ENCODE data around the gene NKAIN2. TPM values are rescaled to one million over a fixed set of nuclear protein-coding genes. Genes with fewer than 3 reads are reported as not detected.

Gene NKAIN2
- total RNA-seq, 1 experiment from 2014 or later: not detected

DNA sequence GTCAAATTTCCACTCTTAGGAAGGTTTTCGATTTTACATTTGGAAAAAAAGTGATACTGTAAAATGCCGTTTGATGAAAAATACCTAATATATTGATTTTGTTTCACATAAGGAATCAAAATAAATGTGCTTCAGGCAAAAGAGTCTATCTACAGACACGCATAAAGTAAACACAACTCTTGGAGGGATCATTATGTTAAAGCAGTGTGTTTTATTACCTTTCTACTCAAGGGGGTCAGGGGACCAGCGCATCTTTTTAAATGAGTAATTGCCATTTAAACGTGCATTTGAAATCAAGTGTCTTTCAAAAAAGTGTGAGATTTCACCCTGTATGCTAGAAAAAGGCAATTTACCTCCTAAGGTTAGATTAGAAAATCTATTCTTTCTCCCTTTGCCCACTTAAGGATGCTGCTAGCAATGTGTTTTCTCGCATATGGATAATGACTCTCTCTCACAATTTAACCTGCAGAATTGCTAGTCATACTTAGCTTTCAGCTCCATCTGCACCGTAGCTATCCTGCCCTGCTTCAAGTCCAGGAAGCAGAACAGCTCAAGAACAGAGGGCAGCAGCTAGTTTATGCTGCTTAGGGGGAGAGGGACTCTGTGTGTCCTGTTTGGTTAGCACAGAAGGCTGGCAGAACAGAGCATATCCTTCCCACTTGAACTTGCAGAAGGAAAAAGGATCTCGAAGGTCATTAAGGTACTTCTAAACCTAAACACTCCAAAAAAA lies 35.0 kb downstream of the NKAIN2 start:
- no peak overlapping the region for H3K27ac ChIP-seq
- 0 out of 2 replicates have a peak, but pooled peaks cover 5% of the 10 kb centered on the region for H3K27me3 ChIP-seq

DNA sequence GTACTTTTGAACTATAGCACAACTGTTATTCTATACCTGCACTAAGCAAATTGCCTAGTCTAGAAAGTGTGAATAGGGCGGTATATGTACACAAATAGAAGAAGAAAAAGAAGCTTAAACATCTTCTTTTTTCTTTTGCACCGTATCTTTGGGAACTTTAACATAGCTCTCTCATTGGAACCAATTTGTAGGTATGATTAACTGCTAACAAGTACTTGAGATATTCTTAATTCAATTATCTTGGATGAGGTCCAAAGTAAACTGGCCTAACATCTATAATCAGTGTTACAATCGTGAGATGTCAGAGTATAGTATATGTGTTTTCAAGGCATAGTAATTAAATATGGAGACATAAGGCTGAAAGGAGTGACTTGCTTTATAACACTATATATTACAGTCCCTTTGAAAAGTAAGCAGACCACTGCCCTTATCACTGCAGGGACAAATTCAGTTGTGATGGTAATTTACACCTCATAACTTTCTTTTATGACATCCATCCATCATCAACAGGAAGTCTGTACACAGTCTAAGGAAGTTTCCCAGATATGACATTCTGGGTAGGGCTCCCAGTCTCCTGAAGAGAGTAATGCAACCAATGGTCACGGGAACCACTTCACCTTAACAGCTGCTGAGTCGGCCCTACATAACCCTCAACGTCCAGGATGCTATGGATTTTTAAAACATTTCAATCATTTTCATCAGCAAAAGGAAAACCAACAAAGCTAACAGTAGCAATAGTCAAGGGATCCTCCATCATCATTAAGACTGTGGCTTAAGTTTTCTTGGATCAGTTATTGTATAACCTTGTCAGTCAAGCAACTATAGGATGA lies 37.6 kb downstream of the NKAIN2 start:
- Histone ChIP-seq H3K4me3 (no peak overlapping the region), H3K27me3 (0 out of 2 replicates have a peak, but pooled peaks cover 5% of the 10 kb centered on the region), H3K9me3 (replicated peaks) (no peaks in the 10 kb centered on the region), H3K27ac (no peak overlapping the region), H3K4me1 (no peaks in the 10 kb centered on the region), H3K36me3 (no peaks in the 10 kb centered on the region)
- DNase-seq: no peak

More for the DNA sequence above, 35.0 kb downstream of the NKAIN2 start:
- H3K4me1 ChIP-seq: no peaks in the 10 kb centered on the region
- no peak for DNase-seq
- no peaks in the 10 kb centered on the region for H3K9me3 ChIP-seq (replicated peaks)
- no peak overlapping the region for H3K4me3 ChIP-seq
- H3K36me3 ChIP-seq: no peaks in the 10 kb centered on the region

DNA sequence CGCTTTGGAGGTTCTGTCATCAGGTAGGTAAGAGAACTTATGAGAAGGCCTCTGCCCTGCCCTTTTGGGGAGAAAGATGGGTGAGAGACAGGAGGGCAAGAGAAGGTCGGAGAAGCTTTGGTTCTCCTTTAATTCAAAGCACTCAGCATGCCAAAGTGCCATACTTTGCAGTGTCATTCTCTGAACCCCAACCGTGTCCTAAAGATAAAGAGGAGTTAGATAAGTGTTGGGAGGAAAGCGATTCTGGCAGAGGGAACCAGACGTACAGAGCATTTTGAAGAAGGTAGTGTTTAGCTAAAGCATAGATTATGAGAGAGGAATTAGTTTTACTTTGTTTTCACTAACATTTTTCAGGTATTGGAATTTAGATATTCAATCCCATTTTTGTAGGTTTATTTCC lies 40.3 kb downstream of the NKAIN2 start:
- Histone ChIP-seq H3K4me1 (no peaks in the 10 kb centered on the region), H3K4me3 (no peak overlapping the region), H3K9me3 (replicated peaks) (no peaks in the 10 kb centered on the region), H3K27ac (no peak overlapping the region), H3K27me3 (no peaks in the 10 kb centered on the region), H3K36me3 (no peaks in the 10 kb centered on the region)
- DNase-seq: no peak

DNA sequence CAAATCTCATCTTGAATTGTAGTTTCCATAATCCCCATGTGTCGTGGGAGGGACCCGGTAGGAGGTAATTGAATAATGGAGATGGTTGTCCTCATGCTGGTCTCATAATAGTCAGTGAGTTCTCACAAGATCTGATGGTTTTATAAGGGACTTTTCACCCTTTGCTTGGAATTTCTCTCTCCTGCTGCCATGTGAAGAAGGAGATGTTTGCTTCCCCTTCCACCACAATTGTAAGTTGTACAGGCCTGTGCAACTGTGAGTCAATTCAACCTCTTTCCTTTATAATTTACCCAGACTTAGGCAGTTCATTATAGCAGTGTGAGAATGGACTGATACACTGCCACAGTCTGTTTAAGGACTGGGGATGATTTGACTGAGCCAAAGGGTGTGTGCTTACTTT lies 44.7 kb downstream of the NKAIN2 start:
- H3K27me3 ChIP-seq: no peaks in the 10 kb centered on the region
- no peak overlapping the region for H3K27ac ChIP-seq
- no peaks in the 10 kb centered on the region for H3K4me1 ChIP-seq
- H3K36me3 ChIP-seq: no peaks in the 10 kb centered on the region
- no peaks in the 10 kb centered on the region for H3K9me3 ChIP-seq (replicated peaks)
- H3K4me3 ChIP-seq: no peak overlapping the region
- no peak for DNase-seq

DNA sequence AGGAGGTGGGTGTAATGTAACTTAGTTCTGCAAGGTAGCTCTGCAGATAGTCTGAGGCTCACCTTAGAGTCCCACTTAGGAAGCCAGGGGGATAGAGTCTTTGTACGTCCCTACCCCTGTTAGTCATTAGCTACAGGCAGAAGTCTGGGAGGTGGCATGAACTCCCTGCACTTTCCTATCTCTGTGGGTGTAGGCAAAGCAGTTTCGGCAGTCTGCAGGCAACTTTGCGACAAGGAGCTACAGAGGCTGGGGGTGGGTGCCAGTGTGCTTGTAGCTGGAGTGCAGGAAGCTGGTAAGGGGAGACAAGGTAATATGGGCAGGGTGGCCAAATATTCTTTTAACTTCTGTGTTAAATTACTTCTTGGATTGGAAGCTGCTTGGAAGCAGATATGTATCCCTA lies 45.7 kb downstream of the NKAIN2 start:
- Histone ChIP-seq H3K4me3 (no peak overlapping the region), H3K36me3 (no peaks in the 10 kb centered on the region), H3K4me1 (no peaks in the 10 kb centered on the region), H3K27ac (no peak overlapping the region), H3K27me3 (no peaks in the 10 kb centered on the region), H3K9me3 (replicated peaks) (no peaks in the 10 kb centered on the region)
- DNase-seq: no peak

DNA sequence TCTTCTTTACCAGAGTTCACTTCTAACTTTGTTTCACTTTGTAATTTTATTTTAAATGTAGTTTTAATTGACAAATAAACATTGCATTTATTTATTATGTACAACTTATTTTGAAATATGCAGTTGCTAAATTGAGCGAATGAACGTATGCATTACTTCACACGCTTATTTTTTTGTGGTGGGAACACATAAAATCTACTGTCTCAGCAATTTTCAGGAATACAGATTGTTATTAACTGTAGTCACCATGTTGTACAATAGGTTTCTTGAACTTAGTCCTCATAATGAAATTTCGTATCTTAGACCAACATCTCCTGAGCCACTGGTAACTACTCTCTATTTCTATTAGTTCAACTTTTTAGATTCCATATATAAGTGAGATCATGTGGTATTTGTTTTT lies 46.9 kb downstream of the NKAIN2 start:
- no peaks in the 10 kb centered on the region for H3K36me3 ChIP-seq
- no peaks in the 10 kb centered on the region for H3K27me3 ChIP-seq
- H3K9me3 ChIP-seq (replicated peaks): no peaks in the 10 kb centered on the region
- H3K4me1 ChIP-seq: no peaks in the 10 kb centered on the region
- H3K4me3 ChIP-seq: no peak overlapping the region
- DNase-seq: no peak
- no peak overlapping the region for H3K27ac ChIP-seq

DNA sequence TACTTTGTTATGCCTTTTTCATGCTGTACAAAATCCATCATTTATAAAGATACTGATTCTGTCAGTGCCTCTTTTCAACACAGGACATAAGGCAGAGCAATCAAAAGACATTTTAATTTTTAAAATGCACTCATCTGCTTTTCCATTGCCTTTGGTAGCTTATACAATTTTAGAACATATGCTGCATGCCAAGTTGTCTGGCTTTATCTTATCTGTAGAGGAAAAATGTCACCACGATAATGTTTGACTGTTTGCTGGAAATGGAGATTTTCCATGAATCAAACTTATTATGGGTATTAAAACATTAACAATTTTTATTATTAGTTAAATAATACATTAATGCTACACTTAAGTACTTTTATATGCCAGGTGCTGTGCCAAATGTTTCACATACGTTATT lies 50.5 kb downstream of the NKAIN2 start:
- Histone ChIP-seq H3K36me3 (no peaks in the 10 kb centered on the region), H3K4me1 (no peaks in the 10 kb centered on the region), H3K27ac (no peak overlapping the region), H3K27me3 (no peaks in the 10 kb centered on the region), H3K4me3 (no peak overlapping the region), H3K9me3 (replicated peaks) (no peaks in the 10 kb centered on the region)
- no peak for DNase-seq

DNA sequence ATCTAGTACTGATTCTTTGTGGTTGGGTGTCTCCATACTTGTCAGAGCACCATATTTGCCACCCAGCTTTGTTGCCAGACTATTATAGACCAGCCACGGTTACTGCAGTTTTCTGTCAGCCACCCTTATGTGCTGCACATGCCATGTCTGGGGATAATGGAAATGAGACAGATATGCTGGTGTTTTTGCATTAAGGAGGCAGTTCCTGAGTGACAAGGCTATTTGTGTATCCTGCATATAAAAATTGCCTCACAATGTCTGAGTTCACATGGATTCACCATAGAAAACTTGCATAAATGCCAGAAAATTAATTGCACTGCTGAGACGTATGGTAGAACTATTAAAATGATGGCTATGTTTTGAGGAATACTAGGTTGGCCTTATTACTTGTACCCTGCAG lies 51.8 kb downstream of the NKAIN2 start:
- H3K27me3 ChIP-seq: no peaks in the 10 kb centered on the region
- no peaks in the 10 kb centered on the region for H3K36me3 ChIP-seq
- no peaks in the 10 kb centered on the region for H3K9me3 ChIP-seq (replicated peaks)
- no peak overlapping the region for H3K4me3 ChIP-seq
- H3K4me1 ChIP-seq: no peaks in the 10 kb centered on the region
- H3K27ac ChIP-seq: no peak overlapping the region
- DNase-seq: no peak

DNA sequence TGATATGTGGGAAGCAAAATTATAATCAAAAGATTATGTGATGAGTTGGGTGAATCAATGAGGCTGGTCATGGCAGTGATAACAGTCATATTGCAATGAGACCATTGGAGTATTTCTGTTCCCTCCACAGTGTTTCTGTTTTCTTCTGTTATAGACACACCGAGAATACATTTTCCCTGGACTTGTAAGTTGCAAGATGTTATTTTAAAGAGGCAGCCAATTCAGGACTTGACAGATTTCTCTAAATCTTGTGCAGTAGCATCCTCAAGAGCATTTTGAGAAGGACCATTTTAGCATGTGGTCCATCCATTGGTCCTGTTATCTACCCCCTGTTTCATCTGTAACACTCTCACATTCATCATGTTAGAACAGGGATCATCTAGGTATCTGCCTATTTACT lies 55.6 kb downstream of the NKAIN2 start:
- Histone ChIP-seq H3K27me3 (no peaks in the 10 kb centered on the region), H3K9me3 (replicated peaks) (no peaks in the 10 kb centered on the region), H3K36me3 (no peaks in the 10 kb centered on the region), H3K27ac (no peak overlapping the region), H3K4me3 (no peak overlapping the region), H3K4me1 (no peaks in the 10 kb centered on the region)
- no peak for DNase-seq

DNA sequence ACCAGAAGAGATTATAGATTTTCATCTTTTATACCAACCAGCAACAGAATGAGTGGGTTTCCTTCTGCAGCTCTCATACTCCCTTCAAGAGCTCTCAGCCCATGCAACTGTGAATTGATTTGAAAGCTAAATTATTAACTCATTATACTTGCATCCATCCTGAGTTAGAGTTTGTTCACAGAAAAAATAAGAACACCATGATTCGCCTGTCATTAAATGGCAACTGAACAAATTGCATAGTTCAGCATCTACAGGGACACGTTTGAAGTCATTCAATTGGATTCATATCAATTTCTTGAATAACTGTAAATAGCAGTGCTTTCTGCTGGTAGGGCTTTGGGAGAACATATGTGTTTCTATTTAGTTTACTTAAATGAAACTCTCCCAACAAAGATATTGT lies 65.7 kb downstream of the NKAIN2 start:
- H3K27me3 ChIP-seq: no peaks in the 10 kb centered on the region
- H3K27ac ChIP-seq: no peak overlapping the region
- H3K4me1 ChIP-seq: no peaks in the 10 kb centered on the region
- no peak for DNase-seq
- no peaks in the 10 kb centered on the region for H3K36me3 ChIP-seq
- H3K9me3 ChIP-seq (replicated peaks): no peaks in the 10 kb centered on the region
- H3K4me3 ChIP-seq: no peak overlapping the region

DNA sequence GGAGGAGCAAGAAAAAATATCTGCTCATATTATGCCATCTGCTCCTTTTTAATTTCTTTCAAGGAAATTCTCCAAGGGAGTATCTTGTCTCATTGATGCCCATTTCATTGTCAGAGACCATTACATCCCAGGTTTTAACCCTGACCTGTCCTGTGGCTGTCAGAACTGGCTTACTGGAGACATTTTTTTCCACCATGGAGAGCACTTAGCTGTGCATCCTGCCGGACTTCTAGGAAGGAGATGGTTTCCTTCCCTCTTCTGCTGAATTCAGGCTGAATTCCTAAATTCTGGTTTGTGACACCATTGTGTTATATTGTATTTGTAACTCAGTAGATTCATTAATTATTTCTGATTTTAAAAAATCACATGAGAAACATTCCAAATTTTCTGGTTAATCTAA lies 70.3 kb downstream of the NKAIN2 start:
- Histone ChIP-seq H3K27ac (no peak overlapping the region), H3K4me1 (no peaks in the 10 kb centered on the region), H3K27me3 (no peaks in the 10 kb centered on the region), H3K9me3 (replicated peaks) (no peaks in the 10 kb centered on the region), H3K36me3 (no peaks in the 10 kb centered on the region), H3K4me3 (no peak overlapping the region)
- no peak for DNase-seq

DNA sequence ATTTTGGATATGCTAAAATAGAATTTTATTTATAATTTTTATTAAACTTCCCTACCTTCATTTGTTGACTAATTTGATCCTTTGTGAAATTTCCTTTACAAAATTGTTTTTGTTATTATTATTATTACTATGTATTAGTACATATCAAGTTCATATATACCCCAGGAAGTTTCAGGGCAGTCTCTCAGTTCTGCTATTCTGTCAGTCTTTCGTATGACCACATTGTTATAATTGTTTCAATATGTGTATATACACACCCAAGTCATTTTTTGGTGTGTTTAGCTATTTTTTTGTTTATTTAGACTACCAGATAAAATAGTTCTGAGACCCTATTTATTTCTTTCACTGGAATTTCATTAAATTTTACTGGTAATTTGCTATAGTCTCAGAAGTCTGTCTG lies 72.1 kb downstream of the NKAIN2 start:
- Histone ChIP-seq H3K36me3 (no peaks in the 10 kb centered on the region), H3K9me3 (replicated peaks) (no peaks in the 10 kb centered on the region), H3K4me3 (no peak overlapping the region), H3K4me1 (no peaks in the 10 kb centered on the region), H3K27ac (no peak overlapping the region), H3K27me3 (no peaks in the 10 kb centered on the region)
- no peak for DNase-seq

DNA sequence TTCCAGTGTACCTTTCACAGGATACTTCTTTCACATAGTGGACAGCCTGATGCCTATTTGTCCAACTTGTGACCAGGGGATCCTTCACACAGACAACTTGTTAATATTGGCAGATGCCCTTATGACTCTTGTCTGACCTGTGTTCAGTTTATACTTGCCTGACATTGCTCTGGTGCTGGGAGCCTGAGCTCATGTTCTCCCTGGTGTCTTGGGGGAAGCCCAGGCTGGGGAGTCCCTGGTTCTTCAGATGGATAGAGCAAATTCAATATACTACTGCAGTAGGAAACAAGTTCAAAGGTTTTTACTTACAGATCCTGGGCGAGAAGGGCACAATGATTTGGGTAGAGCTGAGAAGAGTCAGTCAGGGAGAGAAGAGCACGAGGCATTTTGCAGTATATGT lies 76.1 kb downstream of the NKAIN2 start:
- H3K4me1 ChIP-seq: no peaks in the 10 kb centered on the region
- H3K4me3 ChIP-seq: no peak overlapping the region
- DNase-seq: no peak
- H3K27ac ChIP-seq: no peak overlapping the region
- no peaks in the 10 kb centered on the region for H3K27me3 ChIP-seq
- H3K36me3 ChIP-seq: no peaks in the 10 kb centered on the region
- no peaks in the 10 kb centered on the region for H3K9me3 ChIP-seq (replicated peaks)

DNA sequence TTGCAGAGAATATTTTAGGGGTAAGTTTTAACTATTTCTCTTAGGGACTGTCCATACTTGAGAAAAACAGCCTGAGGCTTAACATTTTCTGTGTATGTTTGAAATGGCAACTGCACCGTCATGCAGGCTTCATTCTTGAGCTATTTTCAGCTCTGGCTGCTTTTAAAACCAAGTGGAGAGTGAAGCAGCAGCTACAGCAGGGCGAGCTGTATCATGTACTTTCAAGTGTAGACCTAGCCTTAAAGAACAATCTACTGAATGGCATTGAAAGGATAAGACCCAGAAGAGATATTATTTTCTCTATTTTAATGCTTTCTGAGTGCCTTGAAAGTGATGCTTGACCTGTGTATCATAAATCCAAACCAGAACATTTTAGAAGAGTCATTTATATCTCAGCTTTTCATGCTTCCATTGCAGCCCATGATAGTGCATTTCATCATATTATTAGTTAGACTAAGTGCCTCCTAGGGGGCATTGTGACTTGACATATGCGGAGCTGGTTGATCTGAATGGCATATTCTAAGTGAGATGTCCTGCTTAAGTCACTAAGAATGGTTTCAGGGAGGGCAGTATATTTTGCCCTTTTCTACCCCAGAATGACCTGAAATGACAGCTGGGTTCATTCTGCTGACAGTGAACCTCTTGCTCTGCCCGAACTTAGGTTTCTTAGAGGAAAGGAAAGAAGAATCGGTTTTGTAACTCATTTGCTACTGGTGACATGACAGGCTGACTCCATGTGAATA lies 85.3 kb downstream of the NKAIN2 start:
- Histone ChIP-seq H3K27ac (no peak overlapping the region), H3K9me3 (replicated peaks) (no peaks in the 10 kb centered on the region), H3K4me1 (no peaks in the 10 kb centered on the region), H3K36me3 (no peaks in the 10 kb centered on the region), H3K27me3 (no peaks in the 10 kb centered on the region), H3K4me3 (no peak overlapping the region)
- DNase-seq: no peak

DNA sequence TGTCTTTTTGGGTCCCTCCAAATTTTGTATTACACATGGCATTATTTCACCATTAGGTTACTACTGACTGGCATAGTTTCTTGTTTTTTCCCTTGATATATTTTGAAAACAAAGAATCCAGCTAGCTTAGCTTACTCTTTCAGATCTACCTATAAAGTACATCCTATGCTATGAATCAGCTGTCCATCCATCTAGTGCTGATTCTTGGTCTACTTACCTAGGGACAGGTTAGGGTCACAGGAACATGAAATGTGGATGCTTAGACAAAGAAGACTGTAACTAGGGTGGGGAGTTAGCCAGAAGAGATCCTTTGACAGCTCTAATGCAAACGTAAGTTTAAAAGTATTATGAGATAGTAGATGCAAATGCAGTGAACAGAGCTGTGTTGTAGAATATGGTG lies 91.7 kb downstream of the NKAIN2 start:
- H3K27ac ChIP-seq: no peak overlapping the region
- H3K4me3 ChIP-seq: no peak overlapping the region
- no peaks in the 10 kb centered on the region for H3K9me3 ChIP-seq (replicated peaks)
- no peaks in the 10 kb centered on the region for H3K27me3 ChIP-seq
- no peaks in the 10 kb centered on the region for H3K36me3 ChIP-seq
- DNase-seq: no peak
- H3K4me1 ChIP-seq: no peaks in the 10 kb centered on the region

Measured in SJCRH30 (cell line).